H1 (cell line): Measurements from ENCODE around the gene STH. TPM values are rescaled to one million over a fixed set of nuclear protein-coding genes. Genes with fewer than 3 reads are reported as not detected.

Experiments used
- CTCF ChIA-PET: fragments of 300-600 bp; sonication (Branson Sonifier 250); formaldehyde crosslinking; loops from one replicate; lab custom pipeline; 2021; ENCODE audit not compliant: partially characterized antibody; lab: Charles Lee
- POLR2A ChIA-PET: fragments of 300-600 bp; sonication (Branson Sonifier 250); formaldehyde crosslinking; loops from one replicate; lab custom pipeline; 2021; ENCODE audit warnings: inconsistent platforms; ENCODE audit not compliant: partially characterized antibody; lab: Charles Lee
- DNase-seq, 2 experiments: peaks; one replicate each; pipeline versions ENCODE4 v3.0.0 to v3.0.0-alpha.2; 2010 to 2022; ENCODE audit warnings: low spot score in 2 of 2, low read depth in 1 of 2, mixed read lengths in 1 of 2
- FAIRE-seq: peaks from 2 replicates; lab custom pipeline; 2011; peaks lifted over from hg19 to GRCh38; lab: Jason Lieb, UNC
- H2AFZ ChIP-seq: 2 replicates; pipeline ENCODE4 v1.8.1; 2012; ENCODE audit warnings: low read length, inconsistent platforms
- H2AK5ac ChIP-seq: 2 replicates; pipeline ENCODE4 v1.6.1; 2013; ENCODE audit warnings: low read depth, low read length
- H2BK120ac ChIP-seq: replicated peaks from 2 replicates; pipeline ENCODE3; 2013; ENCODE audit warnings: low read depth, low read length, inconsistent platforms
- H2BK12ac ChIP-seq: 2 replicates; pipeline ENCODE4 v1.6.1; 2013; ENCODE audit warnings: low read depth, low read length
- H2BK15ac ChIP-seq: 2 replicates; pipeline ENCODE4 v1.6.1; 2013; ENCODE audit warnings: low read length
- H2BK20ac ChIP-seq: 2 replicates; pipeline ENCODE4 v1.6.1; 2013; ENCODE audit warnings: low read length
- H2BK5ac ChIP-seq: 2 replicates; pipeline ENCODE4 v1.6.1; 2013; ENCODE audit warnings: low read depth, low read length
- H3K14ac ChIP-seq: 2 replicates; pipeline ENCODE4 v1.6.1; 2013; ENCODE audit warnings: inconsistent platforms; ENCODE audit not compliant: insufficient read length
- H3K18ac ChIP-seq: 2 replicates; pipeline ENCODE4 v1.6.1; 2013; ENCODE audit warnings: low read length; ENCODE audit errors: extremely low read depth
- H3K23ac ChIP-seq: 2 replicates; pipeline ENCODE4 v1.6.1; 2013; ENCODE audit warnings: inconsistent platforms; ENCODE audit not compliant: insufficient read length
- H3K23me2 ChIP-seq: 2 replicates; pipeline ENCODE4 v1.6.1; 2013; ENCODE audit warnings: low read depth, low read length
- H3K27ac ChIP-seq: 2 replicates; pipeline ENCODE4 v1.6.1; 2011; ENCODE audit warnings: low read depth, low read length, inconsistent platforms
- H3K27me3 ChIP-seq, 4 experiments: replicated peaks in 1 of 4; 1 replicate in 1 of 4; 2 replicates in 3 of 4; pipeline versions ENCODE4 v1.6.1 to v1.8.1; 2011 to 2013; ENCODE audit warnings: low read length in 3 of 4, mild to moderate bottlenecking in 3 of 4, inconsistent platforms in 2 of 4, mixed read lengths in 2 of 4, moderate library complexity in 1 of 4; ENCODE audit not compliant: control insufficient read depth in 3 of 4, insufficient read depth in 3 of 4; ENCODE audit errors: extremely low read depth in 1 of 4
- H3K36me3 ChIP-seq, 4 experiments: 2 replicates each; pipeline versions ENCODE4 v1.6.1 to v1.8.1; 2011 to 2013; ENCODE audit warnings: mild to moderate bottlenecking in 4 of 4, low read length in 3 of 4, moderate library complexity in 2 of 4, control low read depth in 1 of 4, inconsistent platforms in 1 of 4; ENCODE audit not compliant: insufficient read depth in 4 of 4, control insufficient read depth in 2 of 4
- H3K4ac ChIP-seq: replicated peaks from 2 replicates; pipeline ENCODE3; 2013; ENCODE audit warnings: low read length, low read depth, mixed read lengths, inconsistent platforms; ENCODE audit not compliant: insufficient read length
- H3K4me1 ChIP-seq, 4 experiments: replicated peaks in 1 of 4; 1 replicate in 1 of 4; 2 replicates in 3 of 4; pipeline versions ENCODE4 v1.6.1 to v1.8.1; 2011 to 2013; ENCODE audit warnings: low read length in 3 of 4, inconsistent platforms in 2 of 4, mixed read lengths in 1 of 4; ENCODE audit not compliant: insufficient read depth in 4 of 4, control insufficient read depth in 3 of 4
- H3K4me2 ChIP-seq, 2 experiments: 2 replicates each; pipeline versions ENCODE4 v1.6.1 to v1.8.1; 2011 to 2013; ENCODE audit warnings: low read depth in 2 of 2, low read length in 2 of 2, control low read depth in 1 of 2, inconsistent platforms in 1 of 2, mild to moderate bottlenecking in 1 of 2; ENCODE audit not compliant: insufficient read depth in 1 of 2
- H3K4me3 ChIP-seq, 4 experiments: fragments of 200-600, 300-600 bp in 1 of 4; sonication (generic), shearing (Covaris generic), sonication (Bioruptor Twin) in 1 of 4; 2 replicates each; pipeline versions ENCODE4 v1.5.1 to v1.8.1; 2011 to 2016; ENCODE audit warnings: low read length in 4 of 4, low read depth in 3 of 4, control low read depth in 2 of 4, inconsistent platforms in 2 of 4, mild to moderate bottlenecking in 2 of 4, mixed read lengths in 1 of 4, moderate library complexity in 1 of 4; ENCODE audit not compliant: insufficient read depth in 2 of 4; ENCODE audit errors: extremely low read depth in 1 of 4
- H3K56ac ChIP-seq: replicated peaks from 2 replicates; pipeline ENCODE3; 2013; ENCODE audit warnings: low read depth, mild to moderate bottlenecking, mixed read lengths, low read length, inconsistent platforms; ENCODE audit not compliant: insufficient read length
- H3K79me1 ChIP-seq: 2 replicates; pipeline ENCODE4 v1.6.1; 2013; ENCODE audit warnings: low read depth, low read length, control low read depth
- H3K79me2 ChIP-seq, 2 experiments: 2 replicates each; pipeline versions ENCODE4 v1.6.1 to v1.8.1; 2012 to 2013; ENCODE audit warnings: low read length in 2 of 2, mild to moderate bottlenecking in 2 of 2, inconsistent platforms in 1 of 2; ENCODE audit not compliant: insufficient read depth in 2 of 2, control insufficient read depth in 1 of 2
- H3K9ac ChIP-seq, 4 experiments: replicated peaks in 1 of 4; 1 replicate in 1 of 4; 2 replicates in 3 of 4; pipeline versions ENCODE4 v1.6.1 to v1.8.1; 2011 to 2013; ENCODE audit warnings: low read depth in 3 of 4, low read length in 3 of 4, control low read depth in 2 of 4, mild to moderate bottlenecking in 2 of 4, moderate library complexity in 2 of 4, inconsistent platforms in 1 of 4; ENCODE audit errors: extremely low read depth in 1 of 4
- H3K9me3 ChIP-seq, 2 experiments: 2 replicates each; pipeline versions ENCODE4 v1.6.1 to v1.8.1; 2012 to 2013; ENCODE audit warnings: mild to moderate bottlenecking in 2 of 2, moderate library complexity in 2 of 2, control low read depth in 1 of 2, inconsistent platforms in 1 of 2, low read depth in 1 of 2, low read length in 1 of 2, mixed read lengths in 1 of 2; ENCODE audit not compliant: insufficient read depth in 2 of 2
- H4K20me1 ChIP-seq, 2 experiments: replicated peaks in 1 of 2; 2 replicates each; pipeline versions ENCODE3 to v1.8.1; 2011 to 2013; ENCODE audit warnings: inconsistent platforms in 2 of 2, low read length in 2 of 2, mild to moderate bottlenecking in 1 of 2; ENCODE audit not compliant: insufficient read depth in 2 of 2, control insufficient read depth in 1 of 2
- H4K5ac ChIP-seq: 2 replicates; pipeline ENCODE4 v1.6.1; 2013; ENCODE audit warnings: low read length, low read depth, mixed read lengths, inconsistent platforms; ENCODE audit not compliant: insufficient read length
- H4K8ac ChIP-seq: 2 replicates; pipeline ENCODE4 v1.8.0; 2013; ENCODE audit warnings: mild to moderate bottlenecking, moderate library complexity, low read length, inconsistent platforms; ENCODE audit not compliant: insufficient read depth; ENCODE audit errors: extremely low read depth
- H4K91ac ChIP-seq: replicated peaks from 2 replicates; pipeline ENCODE3; 2013; ENCODE audit warnings: low read length, mixed read lengths, inconsistent platforms; ENCODE audit not compliant: insufficient read length
- CTBP2 ChIP-seq: IDR thresholded peaks from 2 replicates; pipeline ENCODE4 v1.7.0; 2011; ENCODE audit warnings: borderline replicate concordance, mild to moderate bottlenecking, moderate library complexity, mixed read lengths, low read length; ENCODE audit not compliant: insufficient read depth, insufficient read length
- CTCF ChIP-seq, 3 experiments: IDR thresholded peaks; 1 replicate in 2 of 3; 2 replicates in 1 of 3; pipeline versions ENCODE4 v1.5.1 to v1.6.1; 2011; ENCODE audit warnings: low read length in 3 of 3, mild to moderate bottlenecking in 3 of 3, inconsistent platforms in 2 of 3, low read depth in 1 of 3, moderate library complexity in 1 of 3; ENCODE audit not compliant: insufficient read depth in 1 of 3; ENCODE audit errors: control extremely low read depth in 1 of 3
- E2F6 ChIP-seq: IDR thresholded peaks from 2 replicates; pipeline ENCODE4 v1.6.1; 2012; ENCODE audit warnings: inconsistent platforms
- JUN ChIP-seq: IDR thresholded peaks from 2 replicates; pipeline ENCODE4 v1.6.1; 2011; ENCODE audit warnings: low read depth, mild to moderate bottlenecking, improper control_type of control experiment, low read length
- PHF8 ChIP-seq: fragments of 200-600 bp; sonication (generic); conservative IDR thresholded peaks from 2 replicates; pipeline ENCODE4 v1.7.1; 2012; ENCODE audit warnings: low read depth, mild to moderate bottlenecking, inconsistent platforms, low read length, moderate library complexity
- YY1 ChIP-seq: IDR thresholded peaks from 2 replicates; pipeline ENCODE4 v1.6.1; 2011; ENCODE audit warnings: low read depth, mild to moderate bottlenecking, low read length
- WGBS, 2 experiments: shearing (Covaris generic) in 1 of 2; methylation state at CpG; one replicate each; pipeline versions ENCODE4 v1.1.6 to v1.1.7; 2013 to 2015; ENCODE audit warnings: low lambda C conversion rate in 2 of 2, mixed read lengths in 2 of 2, inconsistent platforms in 1 of 2, low coverage in 1 of 2, missing lambda C conversion rate in 1 of 2; ENCODE audit not compliant: insufficient replicate concordance in 2 of 2, insufficient coverage in 1 of 2, insufficient read length in 1 of 2; ENCODE audit errors: extremely low coverage in 1 of 2, missing lambda C conversion rate in 1 of 2; 5-methylcytosine and 5-hydroxymethylcytosine counted together
- polyA plus RNA-seq, 7 experiments: library from polyadenylated mRNA; depleted of rRNA in 3 of 7; stranded (reverse) in 5 of 7; unstranded in 2 of 7; fragments of >200 nt in 5 of 7; fragments of 200-250 nt in 2 of 7; gene quantifications; 1 replicate in 5 of 7; 2 replicates in 1 of 7; 4 replicates in 1 of 7; pipeline versions ENCODE4 v1.2.1 to v1.2.3, GENCODE V29; 2011 to 2013; ENCODE audit warnings: missing spikeins in 2 of 7, mixed read lengths in 2 of 7
- total RNA-seq: library from RNA; stranded (reverse); fragmentation: NEBNext Ultra II Directional; extraction: Animal tissue kit (Norgen Biotek cat#: 25700); gene quantifications from 2 replicates; pipeline ENCODE4 v1.2.1, GENCODE V29; 2021

The STH gene
- total and polyA plus RNA-seq, 2 of the 8 experiments (the other 6 are each of a cell fraction or from before 2014, with no cell fraction given), result not detected

- Histone ChIP-seq H3K23ac (no peak overlapping the region), H3K36me3 (no peaks in the 10 kb centered on the region), H3K4me1 (no peaks in the 10 kb centered on the region), H2BK15ac (no peak overlapping the region), H3K9ac (no peak overlapping the region), H4K8ac (no peak overlapping the region), H3K18ac (no peak overlapping the region), H3K56ac (no peak overlapping the region), H3K27me3 (no peaks in the 10 kb centered on the region), H4K20me1 (peaks cover 0 to under 1% of the 10 kb centered on the region in 2 experiments), H2AFZ (no peak overlapping the region), H3K4me3 (no peak overlapping the region), H2BK5ac (no peak overlapping the region), H2BK120ac (no peak overlapping the region), H2BK20ac (no peak overlapping the region), H3K4ac (no peak overlapping the region), H2BK12ac (no peak overlapping the region), H3K9me3 (no peaks in the 10 kb centered on the region), H4K5ac (no peak overlapping the region), H4K91ac (no peak overlapping the region), H3K27ac (no peak overlapping the region), H3K4me2 (no peak overlapping the region), H3K14ac (no peak overlapping the region), H2AK5ac (no peak overlapping the region), H3K23me2 (no peaks in the 10 kb centered on the region), H3K79me1 (no peaks in the 10 kb centered on the region), H3K79me2 (no peaks in the 10 kb centered on the region)
- FAIRE-seq, result no peak
- TF ChIP-seq YY1, result no peak
- no peak for TF ChIP-seq PHF8
- TF ChIP-seq JUN, result no peak
- TF ChIP-seq CTCF (IDR thresholded peaks at IDR 0.05; ENCODE audit: control extremely low read depth in 1 of 3, insufficient read depth in 1 of 3, low read depth in 1 of 3, low read length in 3 of 3), result no peak
- no peak for TF ChIP-seq CTBP2
- TF ChIP-seq E2F6, result no peak
- POLR2A ChIA-PET, result interaction anchor here (0.5 kb wide), 1 partner anchor 25 kb away, joined by 3 read pairs; no protein-coding TSS in a partner anchor
- 91% methylated on average over 14 of the region's 14 CpGs; no CpG with 5 or more reads in 1 of the 2 experiments for WGBS, 2 experiments
- CTCF ChIA-PET, result interaction anchor here (0.6 to 1.7 kb wide), 5 partner anchors 18 to 804 kb away, joined by 3 to 4 read pairs (median 3); no protein-coding TSS in a partner anchor
- DNase-seq, result no peak
Measured at GRCh38 chr17:46020023-46020761, 21.1 kb downstream of the STH start.
